ENCODE data around the gene GUCY1B1. TPM values are rescaled to one million over a fixed set of nuclear protein-coding genes. Genes with fewer than 3 reads are reported as not detected.

The GUCY1B1 gene
- total RNA-seq, 3 donors from 2014 or later: 5.4 to 18.0 (median 11.9) TPM

DNA sequence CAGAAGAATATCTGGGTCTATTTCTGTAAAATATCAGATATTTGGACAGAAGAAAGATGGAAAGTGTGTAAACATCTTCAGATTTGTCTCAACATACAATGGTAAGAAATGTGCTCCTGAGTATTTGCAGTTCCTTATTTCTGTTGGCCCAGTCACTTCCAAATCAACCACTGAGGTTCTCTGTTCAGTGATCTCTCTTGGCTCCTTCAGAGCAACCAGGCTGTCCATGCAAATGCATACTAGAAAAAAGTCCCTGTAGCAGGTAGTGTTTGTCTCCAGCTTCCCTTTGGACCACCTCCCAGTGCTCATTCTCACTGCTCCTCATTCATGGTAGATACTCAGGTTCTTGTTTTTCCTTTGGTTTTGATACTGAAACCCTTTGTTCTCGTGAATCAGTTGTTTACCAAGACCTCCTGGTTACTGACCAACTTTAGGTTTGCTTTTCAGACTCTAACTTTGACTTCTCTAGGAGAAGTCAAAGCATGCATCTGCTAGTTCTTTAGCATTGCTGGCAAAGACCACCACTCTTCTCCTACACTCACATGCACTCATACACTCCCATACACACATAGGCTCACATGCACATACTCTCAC is 78.5 kb downstream of the GUCY1B1 start:
- Histone ChIP-seq H3K36me3 (no peaks in the 10 kb centered on the region), H3K27ac (no peak overlapping the region), H3K9me3 (no peaks in the 10 kb centered on the region), H3K27me3 (no peaks in the 10 kb centered on the region), H3K4me3 (no peak overlapping the region), H3K4me1 (no peaks in the 10 kb centered on the region)
- intact Hi-C loops (cut with DNase I; ENCODE audit: low total_unique reads): no loop called here
- no peak for DNase-seq (ENCODE audit: low spot score in 2 of 2)
- TF ChIP-seq POLR2AphosphoS5 (IDR thresholded peaks at IDR 0.05): no peak
- TF ChIP-seq, protein P1, sequence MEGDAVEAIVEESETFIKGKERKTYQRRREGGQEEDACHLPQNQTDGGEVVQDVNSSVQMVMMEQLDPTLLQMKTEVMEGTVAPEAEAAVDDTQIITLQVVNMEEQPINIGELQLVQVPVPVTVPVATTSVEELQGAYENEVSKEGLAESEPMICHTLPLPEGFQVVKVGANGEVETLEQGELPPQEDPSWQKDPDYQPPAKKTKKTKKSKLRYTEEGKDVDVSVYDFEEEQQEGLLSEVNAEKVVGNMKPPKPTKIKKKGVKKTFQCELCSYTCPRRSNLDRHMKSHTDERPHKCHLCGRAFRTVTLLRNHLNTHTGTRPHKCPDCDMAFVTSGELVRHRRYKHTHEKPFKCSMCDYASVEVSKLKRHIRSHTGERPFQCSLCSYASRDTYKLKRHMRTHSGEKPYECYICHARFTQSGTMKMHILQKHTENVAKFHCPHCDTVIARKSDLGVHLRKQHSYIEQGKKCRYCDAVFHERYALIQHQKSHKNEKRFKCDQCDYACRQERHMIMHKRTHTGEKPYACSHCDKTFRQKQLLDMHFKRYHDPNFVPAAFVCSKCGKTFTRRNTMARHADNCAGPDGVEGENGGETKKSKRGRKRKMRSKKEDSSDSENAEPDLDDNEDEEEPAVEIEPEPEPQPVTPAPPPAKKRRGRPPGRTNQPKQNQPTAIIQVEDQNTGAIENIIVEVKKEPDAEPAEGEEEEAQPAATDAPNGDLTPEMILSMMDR (IDR thresholded peaks at IDR 0.05): no peak
- no peak for TF ChIP-seq POLR2A (IDR thresholded peaks at IDR 0.05)

DNA sequence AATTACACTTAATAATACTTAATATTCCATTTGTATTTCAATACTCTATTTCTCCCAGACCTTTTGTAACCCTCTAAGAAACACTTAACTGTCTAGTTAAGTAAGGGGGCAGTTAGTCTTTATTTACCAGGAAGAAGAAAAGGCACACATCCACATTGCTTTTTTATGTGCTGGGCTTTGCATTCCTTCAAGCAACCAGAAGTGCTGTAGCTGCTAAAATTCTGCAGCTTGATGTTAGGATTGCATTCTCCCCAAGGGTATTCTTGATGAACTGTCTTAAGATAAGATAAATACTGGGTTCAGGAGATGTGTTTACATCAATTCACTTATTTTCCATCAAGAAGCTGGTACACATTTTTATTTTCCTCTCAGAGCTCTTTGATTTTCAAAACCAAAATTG is 83.3 kb downstream of the GUCY1B1 start:
- Histone ChIP-seq H3K36me3 (no peaks in the 10 kb centered on the region), H3K4me3 (no peak overlapping the region), H3K4me1 (no peaks in the 10 kb centered on the region), H3K9me3 (no peaks in the 10 kb centered on the region), H3K27me3 (no peaks in the 10 kb centered on the region), H3K27ac (no peak overlapping the region)
- TF ChIP-seq POLR2A (IDR thresholded peaks at IDR 0.05) (no peak), POLR2AphosphoS5 (IDR thresholded peaks at IDR 0.05) (no peak)
- TF ChIP-seq, protein P1 (IDR thresholded peaks at IDR 0.05): no peak
- intact Hi-C loops (cut with DNase I; ENCODE audit: low total_unique reads): no loop called here
- DNase-seq (ENCODE audit: low spot score in 2 of 2): no peak

DNA sequence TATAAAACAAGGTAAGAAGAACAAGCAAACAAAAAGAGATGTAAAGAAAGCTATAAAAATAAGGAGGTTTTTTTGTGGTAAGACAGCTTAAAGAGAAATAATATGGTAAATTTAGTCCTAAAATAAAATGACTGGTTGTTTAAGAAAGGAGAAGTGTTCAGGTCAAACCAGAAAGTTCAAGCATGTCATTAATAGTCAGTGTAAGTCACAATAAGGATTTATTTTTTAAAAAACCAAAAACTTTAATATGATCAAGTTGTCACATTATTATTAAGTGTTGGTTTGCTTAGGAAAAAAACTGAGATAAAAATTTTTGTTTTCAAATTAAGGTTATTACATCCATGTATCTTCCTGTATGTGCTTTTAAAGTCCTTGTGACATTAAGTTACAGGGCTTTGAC is 88.1 kb downstream of the GUCY1B1 start:
- intact Hi-C loops (cut with DNase I; ENCODE audit: low total_unique reads): no loop called here
- TF ChIP-seq POLR2A (IDR thresholded peaks at IDR 0.05): no peak
- TF ChIP-seq, protein P1 (IDR thresholded peaks at IDR 0.05): no peak
- no peak for TF ChIP-seq POLR2AphosphoS5 (IDR thresholded peaks at IDR 0.05)

DNA sequence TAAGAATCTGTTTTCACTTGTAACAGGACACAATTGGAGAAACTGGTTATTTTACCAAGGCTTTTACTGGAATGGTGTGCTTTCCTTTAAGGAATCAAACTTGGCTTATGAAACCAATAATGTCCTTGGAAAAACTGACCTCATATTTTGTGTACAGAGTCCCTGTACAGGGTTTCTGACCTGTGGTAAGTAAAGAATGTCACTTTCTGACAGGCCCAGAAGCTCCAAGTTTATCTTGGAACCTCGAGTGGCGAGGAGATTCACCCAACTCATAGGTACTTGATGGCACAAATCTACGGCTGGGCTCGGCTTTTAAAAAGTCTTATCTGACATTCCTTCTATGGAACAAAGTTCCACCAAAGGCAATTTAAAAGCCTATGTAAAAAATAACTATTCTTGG is 90.2 kb downstream of the GUCY1B1 start:
- TF ChIP-seq POLR2AphosphoS5 (IDR thresholded peaks at IDR 0.05) (no peak), POLR2A (IDR thresholded peaks at IDR 0.05) (no peak)
- TF ChIP-seq, protein P1 (IDR thresholded peaks at IDR 0.05): no peak
- H3K9me3 ChIP-seq: no peaks in the 10 kb centered on the region
- no peaks in the 10 kb centered on the region for H3K4me1 ChIP-seq
- H3K27me3 ChIP-seq: no peaks in the 10 kb centered on the region
- intact Hi-C loops (cut with DNase I; ENCODE audit: low total_unique reads): no loop called here
- no peak overlapping the region for H3K27ac ChIP-seq
- H3K4me3 ChIP-seq: no peak overlapping the region
- no peaks in the 10 kb centered on the region for H3K36me3 ChIP-seq
- no peak for DNase-seq (ENCODE audit: low spot score in 2 of 2)

More for the DNA sequence above, 88.1 kb downstream of the GUCY1B1 start:
- Histone ChIP-seq H3K4me3 (no peak overlapping the region), H3K27me3 (no peaks in the 10 kb centered on the region), H3K9me3 (no peaks in the 10 kb centered on the region), H3K36me3 (no peaks in the 10 kb centered on the region), H3K4me1 (no peaks in the 10 kb centered on the region), H3K27ac (no peak overlapping the region)
- DNase-seq (ENCODE audit: low spot score in 2 of 2): no peak

DNA sequence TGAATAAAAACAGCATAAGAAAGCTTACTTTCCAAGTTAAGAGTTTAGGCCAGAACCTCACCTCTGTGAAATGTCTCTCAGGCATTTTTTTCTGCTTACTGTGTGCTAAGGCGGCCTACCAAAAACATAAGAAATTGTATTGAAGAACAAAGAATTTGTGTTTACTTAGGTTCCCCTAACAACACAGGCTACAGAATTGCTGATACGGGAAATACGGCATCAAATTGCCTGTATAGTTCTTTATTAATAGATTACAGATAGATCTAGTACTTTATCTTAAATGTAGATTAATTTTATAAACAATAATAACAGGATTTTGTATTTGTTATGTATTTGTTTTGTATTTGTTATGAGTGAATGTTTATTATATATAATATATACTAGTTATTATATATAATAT is 94.4 kb downstream of the GUCY1B1 start:
- Histone ChIP-seq H3K4me3 (no peak overlapping the region), H3K9me3 (no peaks in the 10 kb centered on the region), H3K27me3 (no peaks in the 10 kb centered on the region), H3K4me1 (no peaks in the 10 kb centered on the region), H3K27ac (no peak overlapping the region), H3K36me3 (no peaks in the 10 kb centered on the region)
- TF ChIP-seq POLR2AphosphoS5 (IDR thresholded peaks at IDR 0.05): no peak
- TF ChIP-seq, protein P1 (IDR thresholded peaks at IDR 0.05): no peak
- TF ChIP-seq POLR2A (IDR thresholded peaks at IDR 0.05): no peak
- intact Hi-C loops (cut with DNase I; ENCODE audit: low total_unique reads): no loop called here
- DNase-seq (ENCODE audit: low spot score in 2 of 2): no peak
